Retinal pigment epithelial cell (primary cell): Measurements from ENCODE around the gene RPTOR.

Experiments
- DNase-seq: peaks from one replicate; pipeline ENCODE4 v3.0.0-alpha.2; 2010; ENCODE audit warnings: low read depth
- H3K4me3 ChIP-seq: 2 replicates; pipeline ENCODE4 v1.5.1; 2011; ENCODE audit warnings: mild to moderate bottlenecking, low read length, control low read depth, moderate library complexity
- TF ChIP-seq, protein P1 (sequence below): conservative IDR thresholded peaks from 2 replicates; pipeline ENCODE4 v1.5.1; 2011; ENCODE audit warnings: low read depth, low read length, control low read depth, inconsistent platforms

Gene RPTOR

DNA sequence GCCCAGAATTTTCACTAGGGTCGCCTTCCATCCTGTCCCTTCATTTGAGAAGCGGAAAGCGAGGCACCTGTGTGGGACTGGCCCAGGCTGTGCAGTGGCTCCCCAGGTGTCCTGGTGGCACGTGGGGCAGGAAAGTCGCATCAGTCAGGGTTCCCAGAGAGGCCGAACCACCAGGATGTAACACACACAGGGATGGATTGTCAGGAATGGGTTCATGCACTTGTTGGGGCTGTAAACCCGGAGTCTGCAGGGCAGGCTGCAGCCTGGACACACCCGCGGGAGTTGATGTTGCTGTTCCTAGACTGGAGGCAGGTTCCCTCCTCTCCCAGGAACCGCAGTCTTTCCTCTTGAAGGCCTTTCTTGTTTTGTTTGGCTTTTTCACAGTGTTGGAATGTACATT, 30.7 kb upstream of the RPTOR start:
- TF ChIP-seq, protein P1, sequence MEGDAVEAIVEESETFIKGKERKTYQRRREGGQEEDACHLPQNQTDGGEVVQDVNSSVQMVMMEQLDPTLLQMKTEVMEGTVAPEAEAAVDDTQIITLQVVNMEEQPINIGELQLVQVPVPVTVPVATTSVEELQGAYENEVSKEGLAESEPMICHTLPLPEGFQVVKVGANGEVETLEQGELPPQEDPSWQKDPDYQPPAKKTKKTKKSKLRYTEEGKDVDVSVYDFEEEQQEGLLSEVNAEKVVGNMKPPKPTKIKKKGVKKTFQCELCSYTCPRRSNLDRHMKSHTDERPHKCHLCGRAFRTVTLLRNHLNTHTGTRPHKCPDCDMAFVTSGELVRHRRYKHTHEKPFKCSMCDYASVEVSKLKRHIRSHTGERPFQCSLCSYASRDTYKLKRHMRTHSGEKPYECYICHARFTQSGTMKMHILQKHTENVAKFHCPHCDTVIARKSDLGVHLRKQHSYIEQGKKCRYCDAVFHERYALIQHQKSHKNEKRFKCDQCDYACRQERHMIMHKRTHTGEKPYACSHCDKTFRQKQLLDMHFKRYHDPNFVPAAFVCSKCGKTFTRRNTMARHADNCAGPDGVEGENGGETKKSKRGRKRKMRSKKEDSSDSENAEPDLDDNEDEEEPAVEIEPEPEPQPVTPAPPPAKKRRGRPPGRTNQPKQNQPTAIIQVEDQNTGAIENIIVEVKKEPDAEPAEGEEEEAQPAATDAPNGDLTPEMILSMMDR: no peak
- no peak for DNase-seq
- no peak overlapping the region for H3K4me3 ChIP-seq

DNA sequence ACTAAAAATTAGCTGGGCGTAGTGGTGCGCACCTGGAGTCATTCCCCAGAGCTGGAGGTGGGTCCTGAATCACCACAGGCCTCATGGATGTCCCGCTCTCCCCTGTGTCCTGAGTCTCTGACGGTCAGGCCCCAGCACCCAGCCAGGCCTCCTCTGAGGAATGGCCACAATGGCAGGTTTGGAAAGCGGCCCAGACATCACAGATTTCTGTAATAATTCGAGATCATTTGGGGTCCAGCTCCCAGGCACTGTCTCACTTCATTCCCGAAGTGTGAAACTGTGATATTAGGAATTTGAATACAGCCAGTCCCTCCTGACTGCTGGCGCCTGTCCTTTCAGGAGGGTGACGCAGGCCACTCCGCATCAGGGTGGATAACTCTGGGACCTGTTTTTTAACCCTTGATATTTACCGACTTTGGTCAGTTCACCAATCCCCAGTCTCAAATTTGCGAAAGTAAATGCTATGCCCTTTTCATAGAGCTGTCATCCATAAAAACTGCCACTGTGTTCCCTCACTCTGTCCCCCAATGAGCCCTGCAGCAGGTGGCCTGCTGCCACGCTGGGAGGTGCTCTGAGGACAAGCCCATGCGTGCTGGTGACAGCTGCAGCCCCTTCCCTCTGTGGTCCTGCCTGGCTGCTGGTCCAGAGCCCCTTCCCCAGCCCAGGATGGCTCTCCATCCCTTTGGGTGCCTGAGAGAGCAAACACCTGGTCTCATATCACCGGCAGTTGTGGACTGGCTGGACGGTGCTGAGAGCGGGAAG, 28.3 kb upstream of the RPTOR start:
- DNase-seq: no peak
- H3K4me3 ChIP-seq: no peak overlapping the region
- TF ChIP-seq, protein P1: no peak

DNA sequence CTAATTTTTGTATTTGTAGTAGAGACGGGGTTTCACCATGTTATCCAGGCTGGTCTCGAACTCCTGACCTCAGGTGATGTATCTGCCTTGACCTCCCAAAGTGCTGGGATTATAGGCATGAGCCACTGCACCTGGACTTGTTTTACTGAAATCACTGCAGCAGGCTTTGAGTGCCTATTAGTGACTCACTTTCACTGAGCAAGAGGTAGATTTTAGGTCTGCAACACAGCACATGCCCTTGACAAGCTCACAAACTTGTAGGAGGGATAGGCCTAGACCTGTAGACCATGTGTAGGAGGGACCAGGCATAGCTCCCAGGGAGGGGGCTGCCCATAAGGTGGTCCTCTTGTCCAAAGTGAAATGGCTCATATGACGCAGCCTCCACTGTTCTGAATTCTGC, 27.0 kb upstream of the RPTOR start:
- TF ChIP-seq, protein P1: no peak
- H3K4me3 ChIP-seq: no peak overlapping the region
- DNase-seq: no peak

DNA sequence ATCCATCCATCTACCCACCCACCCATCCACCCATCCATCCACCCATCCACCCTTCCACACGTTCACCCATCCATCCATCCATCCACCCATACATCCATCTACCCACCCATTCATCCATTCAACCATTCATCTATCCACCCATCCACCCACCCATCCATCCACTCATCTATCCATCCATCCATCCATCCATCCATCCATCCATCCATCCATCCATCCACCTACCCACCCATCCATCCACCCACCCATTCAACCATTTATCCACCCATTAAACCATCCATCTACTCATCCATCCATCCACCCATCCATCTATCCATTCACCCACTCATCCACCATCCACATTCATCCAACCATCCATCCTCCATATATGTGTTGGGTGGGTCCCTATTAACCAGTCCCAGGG, 26.2 kb upstream of the RPTOR start:
- no peak overlapping the region for H3K4me3 ChIP-seq
- DNase-seq: no peak
- TF ChIP-seq, protein P1: no peak

DNA sequence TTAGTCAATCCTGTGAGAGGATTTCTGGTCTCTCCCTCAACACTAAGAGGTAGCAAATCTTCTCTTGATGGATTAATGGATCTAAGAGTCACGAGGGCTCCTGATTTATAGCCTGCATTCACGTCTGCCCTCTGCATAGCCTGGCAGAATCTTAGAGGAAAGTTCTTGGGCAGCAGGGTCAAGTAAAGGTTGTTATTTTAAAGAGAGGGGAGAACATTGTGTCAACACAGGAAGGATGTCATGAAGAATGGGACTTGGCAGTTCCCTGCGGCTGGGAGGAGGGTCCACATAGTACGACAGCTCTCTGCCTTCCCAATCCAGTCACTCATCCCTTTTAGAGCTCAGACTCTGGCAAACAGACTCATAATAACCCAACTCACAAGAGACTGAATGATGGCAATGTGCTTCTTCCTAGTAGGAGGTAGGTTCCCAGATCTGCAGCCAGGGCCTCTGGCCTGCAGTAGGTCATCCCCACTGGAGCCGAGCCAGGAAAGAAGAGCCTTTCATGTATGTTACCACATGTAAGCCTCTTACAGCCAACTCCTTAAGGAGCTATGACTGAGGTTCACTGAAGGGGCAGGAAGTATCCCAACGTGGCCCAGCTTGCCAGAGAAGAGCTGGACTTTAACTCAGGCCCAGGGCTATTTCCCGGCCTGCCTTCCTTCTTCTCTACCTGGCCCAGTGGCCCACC, 25.4 kb upstream of the RPTOR start:
- peak; percentile 5 for DNase-seq
- TF ChIP-seq, protein P1: no peak

DNA sequence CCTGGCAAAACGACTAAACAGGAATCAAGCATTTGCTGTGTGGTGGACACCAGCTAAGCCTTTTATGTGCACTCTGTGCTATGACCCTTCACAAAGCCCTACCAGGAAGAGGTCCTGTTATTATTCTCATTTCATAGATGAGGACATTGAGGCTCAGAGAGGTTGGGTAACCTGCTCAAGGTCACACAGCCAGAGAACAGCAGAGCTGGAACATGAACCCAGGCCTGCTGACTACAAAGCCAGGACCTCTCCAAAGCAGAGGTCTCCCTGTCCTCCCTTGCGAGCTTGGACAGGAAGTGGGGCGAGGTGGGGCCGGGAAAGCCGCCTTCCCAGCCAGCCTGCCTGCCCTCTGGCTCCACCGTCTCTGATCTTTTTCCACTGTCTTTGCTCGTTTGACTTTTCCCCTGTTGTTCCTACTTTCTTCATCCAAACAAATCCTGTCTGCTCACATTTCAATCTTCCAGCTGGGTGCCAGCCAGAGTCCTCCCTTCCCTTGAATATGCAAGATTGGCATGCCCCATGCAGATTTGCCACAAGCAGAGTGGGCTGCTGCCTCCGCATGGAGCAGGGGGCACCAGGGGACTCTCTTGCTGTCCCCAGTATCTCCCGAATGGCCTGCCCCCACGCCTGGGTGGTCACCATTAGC, 23.7 kb upstream of the RPTOR start:
- no peak overlapping the region for H3K4me3 ChIP-seq
- TF ChIP-seq, protein P1: no peak
- DNase-seq: no peak

More for the DNA sequence above, 25.4 kb upstream of the RPTOR start:
- no peak overlapping the region for H3K4me3 ChIP-seq
